K562 (cell line): ENCODE data around the gene EP300. TPM values are rescaled to one million over a fixed set of nuclear protein-coding genes. Genes with fewer than 3 reads are reported as not detected.
A peak's percentile ranks its signal among the peaks of the same experiment; 100 is the strongest.

ENCODE experiments used
- HSF4 ChIP-seq: fragments of 250-450 bp; sonication (Bioruptor Pico); IDR thresholded peaks from 2 replicates; pipeline ENCODE4 v2.1.2; 2022; ENCODE audit warnings: mild to moderate bottlenecking, moderate library complexity, borderline replicate concordance
- KAT8 ChIP-seq: fragments of 450-650 bp; IDR thresholded peaks from 2 replicates; pipeline ENCODE4 v1.6.1; 2016; ENCODE audit warnings: low read depth, mild to moderate bottlenecking
- KDM4B ChIP-seq, 2 experiments: fragments of 450-650 bp in 1 of 2; sonication (generic) in 1 of 2; IDR thresholded peaks; 2 replicates each; pipeline ENCODE4 v1.6.1; 2016 to 2017; ENCODE audit warnings: borderline replicate concordance in 2 of 2, antibody characterized with exemption in 1 of 2, low read depth in 1 of 2, mild to moderate bottlenecking in 1 of 2
- MBD2 ChIP-seq: sonication (generic); IDR thresholded peaks from 2 replicates; pipeline ENCODE4 v1.6.1; 2016; ENCODE audit warnings: low read depth, borderline replicate concordance
- POU5F1 ChIP-seq: fragments of 150-350 bp; IDR thresholded peaks from 2 replicates; pipeline ENCODE4 v1.6.1; 2014; ENCODE audit warnings: borderline replicate concordance, low read length, low read depth, mild to moderate bottlenecking; ENCODE audit not compliant: partially characterized antibody
- RBM17 ChIP-seq: fragments of 200-400 bp; formaldehyde crosslinking; IDR thresholded peaks from 2 replicates; pipeline ENCODE4 v1.6.1; 2017; ENCODE audit warnings: low read depth, mild to moderate bottlenecking, low read length, borderline replicate concordance
- SRSF9 ChIP-seq: fragments of 200-400 bp; formaldehyde crosslinking; IDR thresholded peaks from 2 replicates; pipeline ENCODE4 v1.6.1; 2017; ENCODE audit warnings: low read depth, low read length, borderline replicate concordance
- TOE1 ChIP-seq, 2 experiments: fragments of 450-650 bp in 1 of 2; sonication (generic) in 1 of 2; formaldehyde crosslinking in 1 of 2; IDR thresholded peaks; 2 replicates each; pipeline versions ENCODE4 v1.7.1 to v1.8.0; 2016 to 2022; ENCODE audit warnings: borderline replicate concordance in 2 of 2, mild to moderate bottlenecking in 2 of 2, antibody characterized with exemption in 1 of 2, inconsistent platforms in 1 of 2, low read depth in 1 of 2, missing genetic modification reagents in 1 of 2, moderate library complexity in 1 of 2
- ZBTB8A ChIP-seq: fragments of 450-650 bp; IDR thresholded peaks from 2 replicates; pipeline ENCODE4 v1.6.1; 2018; ENCODE audit warnings: mild to moderate bottlenecking, moderate library complexity; ENCODE audit not compliant: partially characterized antibody
- ZNF431 ChIP-seq: sonication (generic); formaldehyde crosslinking; IDR thresholded peaks from 2 replicates; pipeline ENCODE4 v1.8.0; 2022; ENCODE audit warnings: mild to moderate bottlenecking, missing genetic modification reagents
- polyA plus RNA-seq, 8 experiments: library from polyadenylated mRNA; depleted of rRNA in 4 of 8; stranded (reverse) in 5 of 8; unstranded in 3 of 8; fragments of >200 nt; fragmentation: Nextera tagmentation in 2 of 8; fragmentation: Illumina TruSeq in 1 of 8; extraction: Ambion mirVana in 2 of 8; extraction: Trizol in 1 of 8; gene quantifications; 2 replicates each; pipeline versions ENCODE4 v1.2.1 to v1.2.3, GENCODE V29; 2011 to 2014; ENCODE audit warnings: inconsistent platforms in 1 of 8, missing spikeins in 1 of 8
- total RNA-seq, 7 experiments: library from RNA; depleted of rRNA in 6 of 7; stranded (reverse); fragments of >200 nt in 6 of 7; fragmentation: Illumina TruSeq in 2 of 7; extraction: Trizol in 2 of 7; gene quantifications; 2 replicates each; pipeline versions ENCODE4 v1.2.1 to v1.2.3, GENCODE V29; 2011 to 2021; ENCODE audit warnings: low replicate concordance in 1 of 7
- TF ChIP-seq, protein P1 (sequence below): conservative IDR thresholded peaks from 2 replicates; pipeline ENCODE4 v1.6.1; 2011; ENCODE audit warnings: low read depth, mild to moderate bottlenecking, low read length; ENCODE audit not compliant: control insufficient read depth
- TF ChIP-seq, protein P2 (sequence below): fragments of 450-650 bp; IDR thresholded peaks from 2 replicates; pipeline ENCODE4 v1.6.1; 2017; ENCODE audit warnings: antibody characterized with exemption, mild to moderate bottlenecking
- TF ChIP-seq, protein P3 (sequence below): fragments of 200-800 bp; sonication (Bioruptor generic); IDR thresholded peaks from 2 replicates; pipeline ENCODE4 v1.6.1; 2017; ENCODE audit warnings: missing genetic modification characterization, missing compliant biosample characterization
- TF ChIP-seq, protein P4 (sequence below), 2 experiments: IDR thresholded peaks; 2 replicates each; pipeline ENCODE4 v1.6.1; 2012; ENCODE audit warnings: improper control_type of control experiment in 2 of 2, low read depth in 2 of 2, low read length in 2 of 2, borderline replicate concordance in 1 of 2

The EP300 gene
- total and polyA plus RNA-seq, 9 of the 15 experiments (the other 6 are each of a cell fraction or from before 2014, with no cell fraction given), result 2.2 to 28.6 (median 10.9) TPM

DNA sequence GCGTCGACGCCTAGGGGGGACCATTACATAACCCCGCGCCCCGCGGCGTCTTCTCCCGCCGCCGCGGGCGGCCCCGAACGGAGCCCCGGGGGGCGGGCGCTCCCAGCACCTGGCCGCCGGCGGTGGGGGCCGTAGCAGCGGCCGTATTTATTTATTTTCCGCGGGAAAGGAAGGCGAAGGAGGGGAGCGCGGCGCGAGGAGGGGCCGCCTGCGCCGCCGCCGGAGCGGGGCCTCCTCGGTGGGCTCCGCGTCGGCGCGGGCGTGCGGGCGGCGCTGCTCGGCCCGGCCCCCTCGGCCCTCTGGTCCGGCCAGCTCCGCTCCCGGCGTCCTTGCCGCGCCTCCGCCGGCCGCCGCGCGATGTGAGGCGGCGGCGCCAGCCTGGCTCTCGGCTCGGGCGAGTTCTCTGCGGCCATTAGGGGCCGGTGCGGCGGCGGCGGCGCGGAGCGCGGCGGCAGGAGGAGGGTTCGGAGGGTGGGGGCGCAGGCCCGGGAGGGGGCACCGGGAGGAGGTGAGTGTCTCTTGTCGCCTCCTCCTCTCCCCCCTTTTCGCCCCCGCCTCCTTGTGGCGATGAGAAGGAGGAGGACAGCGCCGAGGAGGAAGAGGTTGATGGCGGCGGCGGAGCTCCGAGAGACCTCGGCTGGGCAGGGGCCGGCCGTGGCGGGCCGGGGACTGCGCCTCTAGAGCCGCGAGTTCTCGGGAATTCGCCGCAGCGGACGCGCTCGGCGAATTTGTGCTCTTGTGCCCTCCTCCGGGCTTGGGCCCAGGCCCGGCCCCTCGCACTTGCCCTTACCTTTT lies at the start of gene EP300 (continued):
- TF ChIP-seq, protein P1, sequence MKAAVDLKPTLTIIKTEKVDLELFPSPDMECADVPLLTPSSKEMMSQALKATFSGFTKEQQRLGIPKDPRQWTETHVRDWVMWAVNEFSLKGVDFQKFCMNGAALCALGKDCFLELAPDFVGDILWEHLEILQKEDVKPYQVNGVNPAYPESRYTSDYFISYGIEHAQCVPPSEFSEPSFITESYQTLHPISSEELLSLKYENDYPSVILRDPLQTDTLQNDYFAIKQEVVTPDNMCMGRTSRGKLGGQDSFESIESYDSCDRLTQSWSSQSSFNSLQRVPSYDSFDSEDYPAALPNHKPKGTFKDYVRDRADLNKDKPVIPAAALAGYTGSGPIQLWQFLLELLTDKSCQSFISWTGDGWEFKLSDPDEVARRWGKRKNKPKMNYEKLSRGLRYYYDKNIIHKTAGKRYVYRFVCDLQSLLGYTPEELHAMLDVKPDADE, result 0 out of 2 replicates have a peak, but pooled peaks have one; percentile 23
- no peak for TF ChIP-seq HSF4 (CRISPR knock-in tag)
- TF ChIP-seq ZNF431, result no peak
- no peak for TF ChIP-seq RBM17
- TF ChIP-seq SRSF9, result no peak
- TF ChIP-seq KAT8, result no peak
- TF ChIP-seq POU5F1, result no peak
- TF ChIP-seq TOE1 (IDR thresholded peaks at IDR 0.05; ENCODE audit: borderline replicate concordance), result no peak
- TF ChIP-seq TOE1 (CRISPR knock-in tag; IDR thresholded peaks at IDR 0.05; ENCODE audit: borderline replicate concordance, low read depth), result no peak
- no peak for TF ChIP-seq ZBTB8A
- no peak for TF ChIP-seq MBD2
- TF ChIP-seq, protein P2, sequence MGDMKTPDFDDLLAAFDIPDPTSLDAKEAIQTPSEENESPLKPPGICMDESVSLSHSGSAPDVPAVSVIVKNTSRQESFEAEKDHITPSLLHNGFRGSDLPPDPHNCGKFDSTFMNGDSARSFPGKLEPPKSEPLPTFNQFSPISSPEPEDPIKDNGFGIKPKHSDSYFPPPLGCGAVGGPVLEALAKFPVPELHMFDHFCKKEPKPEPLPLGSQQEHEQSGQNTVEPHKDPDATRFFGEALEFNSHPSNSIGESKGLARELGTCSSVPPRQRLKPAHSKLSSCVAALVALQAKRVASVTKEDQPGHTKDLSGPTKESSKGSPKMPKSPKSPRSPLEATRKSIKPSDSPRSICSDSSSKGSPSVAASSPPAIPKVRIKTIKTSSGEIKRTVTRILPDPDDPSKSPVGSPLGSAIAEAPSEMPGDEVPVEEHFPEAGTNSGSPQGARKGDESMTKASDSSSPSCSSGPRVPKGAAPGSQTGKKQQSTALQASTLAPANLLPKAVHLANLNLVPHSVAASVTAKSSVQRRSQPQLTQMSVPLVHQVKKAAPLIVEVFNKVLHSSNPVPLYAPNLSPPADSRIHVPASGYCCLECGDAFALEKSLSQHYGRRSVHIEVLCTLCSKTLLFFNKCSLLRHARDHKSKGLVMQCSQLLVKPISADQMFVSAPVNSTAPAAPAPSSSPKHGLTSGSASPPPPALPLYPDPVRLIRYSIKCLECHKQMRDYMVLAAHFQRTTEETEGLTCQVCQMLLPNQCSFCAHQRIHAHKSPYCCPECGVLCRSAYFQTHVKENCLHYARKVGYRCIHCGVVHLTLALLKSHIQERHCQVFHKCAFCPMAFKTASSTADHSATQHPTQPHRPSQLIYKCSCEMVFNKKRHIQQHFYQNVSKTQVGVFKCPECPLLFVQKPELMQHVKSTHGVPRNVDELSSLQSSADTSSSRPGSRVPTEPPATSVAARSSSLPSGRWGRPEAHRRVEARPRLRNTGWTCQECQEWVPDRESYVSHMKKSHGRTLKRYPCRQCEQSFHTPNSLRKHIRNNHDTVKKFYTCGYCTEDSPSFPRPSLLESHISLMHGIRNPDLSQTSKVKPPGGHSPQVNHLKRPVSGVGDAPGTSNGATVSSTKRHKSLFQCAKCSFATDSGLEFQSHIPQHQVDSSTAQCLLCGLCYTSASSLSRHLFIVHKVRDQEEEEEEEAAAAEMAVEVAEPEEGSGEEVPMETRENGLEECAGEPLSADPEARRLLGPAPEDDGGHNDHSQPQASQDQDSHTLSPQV, result no peak
- TF ChIP-seq, protein P3, sequence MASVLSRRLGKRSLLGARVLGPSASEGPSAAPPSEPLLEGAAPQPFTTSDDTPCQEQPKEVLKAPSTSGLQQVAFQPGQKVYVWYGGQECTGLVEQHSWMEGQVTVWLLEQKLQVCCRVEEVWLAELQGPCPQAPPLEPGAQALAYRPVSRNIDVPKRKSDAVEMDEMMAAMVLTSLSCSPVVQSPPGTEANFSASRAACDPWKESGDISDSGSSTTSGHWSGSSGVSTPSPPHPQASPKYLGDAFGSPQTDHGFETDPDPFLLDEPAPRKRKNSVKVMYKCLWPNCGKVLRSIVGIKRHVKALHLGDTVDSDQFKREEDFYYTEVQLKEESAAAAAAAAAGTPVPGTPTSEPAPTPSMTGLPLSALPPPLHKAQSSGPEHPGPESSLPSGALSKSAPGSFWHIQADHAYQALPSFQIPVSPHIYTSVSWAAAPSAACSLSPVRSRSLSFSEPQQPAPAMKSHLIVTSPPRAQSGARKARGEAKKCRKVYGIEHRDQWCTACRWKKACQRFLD (CRISPR knock-in tag), result peak; percentile 57; the same call in 1 of the 2 replicates
- peak in 1 of 2 experiments; percentile 34; a peak in 1 of 4 replicates for TF ChIP-seq KDM4B (IDR thresholded peaks at IDR 0.05; ENCODE audit: borderline replicate concordance in 2 of 2, low read depth in 1 of 2)
- TF ChIP-seq, protein P4, sequence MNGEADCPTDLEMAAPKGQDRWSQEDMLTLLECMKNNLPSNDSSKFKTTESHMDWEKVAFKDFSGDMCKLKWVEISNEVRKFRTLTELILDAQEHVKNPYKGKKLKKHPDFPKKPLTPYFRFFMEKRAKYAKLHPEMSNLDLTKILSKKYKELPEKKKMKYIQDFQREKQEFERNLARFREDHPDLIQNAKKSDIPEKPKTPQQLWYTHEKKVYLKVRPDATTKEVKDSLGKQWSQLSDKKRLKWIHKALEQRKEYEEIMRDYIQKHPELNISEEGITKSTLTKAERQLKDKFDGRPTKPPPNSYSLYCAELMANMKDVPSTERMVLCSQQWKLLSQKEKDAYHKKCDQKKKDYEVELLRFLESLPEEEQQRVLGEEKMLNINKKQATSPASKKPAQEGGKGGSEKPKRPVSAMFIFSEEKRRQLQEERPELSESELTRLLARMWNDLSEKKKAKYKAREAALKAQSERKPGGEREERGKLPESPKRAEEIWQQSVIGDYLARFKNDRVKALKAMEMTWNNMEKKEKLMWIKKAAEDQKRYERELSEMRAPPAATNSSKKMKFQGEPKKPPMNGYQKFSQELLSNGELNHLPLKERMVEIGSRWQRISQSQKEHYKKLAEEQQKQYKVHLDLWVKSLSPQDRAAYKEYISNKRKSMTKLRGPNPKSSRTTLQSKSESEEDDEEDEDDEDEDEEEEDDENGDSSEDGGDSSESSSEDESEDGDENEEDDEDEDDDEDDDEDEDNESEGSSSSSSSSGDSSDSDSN (IDR thresholded peaks at IDR 0.05; ENCODE audit: borderline replicate concordance in 1 of 2, low read depth in 2 of 2, low read length in 2 of 2), result peak; percentile 68 to 78; a peak in 2 of 4 replicates
